B cell (primary cell): ENCODE data around the gene SPECC1. TPM values are rescaled to one million over a fixed set of nuclear protein-coding genes. Genes with fewer than 3 reads are reported as not detected.

ENCODE experiments used
- ATAC-seq: fragments of 200-7000 bp; cut with Tn5 transposase; one replicate; pipeline ENCODE4 v1.10.0; 2021; ENCODE audit warnings: low read depth, mild to moderate bottlenecking, moderate number of reproducible peaks, moderate library complexity
- CTCF ChIA-PET: fragments of 350-600 bp; sonication (Branson Sonifier 250); formaldehyde crosslinking; loops from one replicate; lab custom pipeline; 2021; ENCODE audit warnings: antibody characterized with exemption, inconsistent platforms; lab: Charles Lee
- POLR2A ChIA-PET: fragments of 350-600 bp; sonication (Branson Sonifier 250); formaldehyde crosslinking; loops from one replicate; lab custom pipeline; 2021; ENCODE audit warnings: antibody characterized with exemption; lab: Charles Lee
- DNase-seq: peaks from one replicate; pipeline ENCODE4 v3.0.0; 2013
- H2AFZ ChIP-seq: 2 replicates; pipeline ENCODE4 v1.6.1; 2012; ENCODE audit warnings: mild to moderate bottlenecking, low read depth, low read length; ENCODE audit not compliant: insufficient read depth, poor library complexity, severe bottlenecking
- H3K27ac ChIP-seq, 2 donors: 1 replicate in 1 of 2; 2 replicates in 1 of 2; pipeline ENCODE4 v1.5.1; 2012 to 2013; ENCODE audit warnings: low read length in 2 of 2, mild to moderate bottlenecking in 2 of 2, moderate library complexity in 1 of 2
- H3K27me3 ChIP-seq, 4 experiments: fragments of 200-600 bp in 1 of 4; sonication (generic) in 1 of 4; replicated peaks in 1 of 4; 1 replicate in 2 of 4; 2 replicates in 2 of 4; pipeline versions ENCODE4 v1.6.1 to v1.7.0; 2013 to 2016; ENCODE audit warnings: low read length in 3 of 4, mild to moderate bottlenecking in 2 of 4, mixed read lengths in 1 of 4, moderate library complexity in 1 of 4; ENCODE audit not compliant: insufficient read depth in 4 of 4, control insufficient read depth in 3 of 4; ENCODE audit errors: control extremely low read depth in 1 of 4
- H3K36me3 ChIP-seq, 2 experiments: replicated peaks in 1 of 2; 1 replicate in 1 of 2; 2 replicates in 1 of 2; pipeline versions ENCODE4 v1.6.1 to v1.7.1; 2013; ENCODE audit warnings: low read length in 1 of 2; ENCODE audit not compliant: insufficient read depth in 2 of 2, control insufficient read depth in 1 of 2; ENCODE audit errors: control extremely low read depth in 1 of 2, extremely low read depth in 1 of 2
- H3K4me1 ChIP-seq, 2 donors: fragments of 200-600 bp in 1 of 2; sonication (generic) in 1 of 2; 1 replicate in 1 of 2; 2 replicates in 1 of 2; pipeline versions ENCODE4 v1.5.1 to v1.6.1; 2013 to 2017; ENCODE audit warnings: low read length in 2 of 2; ENCODE audit not compliant: control insufficient read depth in 2 of 2, insufficient read depth in 2 of 2
- H3K4me2 ChIP-seq: replicated peaks from 2 replicates; pipeline ENCODE3; 2012; ENCODE audit warnings: mild to moderate bottlenecking, low read depth, low read length; ENCODE audit not compliant: poor library complexity, severe bottlenecking
- H3K4me3 ChIP-seq, 5 experiments: fragments of 200-600 bp in 1 of 5; sonication (generic) in 1 of 5; 1 replicate in 3 of 5; 2 replicates in 2 of 5; pipeline versions ENCODE4 v1.5.1 to v1.7.0; 2011 to 2016; ENCODE audit warnings: low read length in 4 of 5, mild to moderate bottlenecking in 4 of 5, low read depth in 2 of 5, control low read depth in 1 of 5, moderate library complexity in 1 of 5; ENCODE audit not compliant: insufficient read depth in 1 of 5; ENCODE audit errors: control extremely low read depth in 1 of 5, extremely low read depth in 1 of 5
- H3K79me2 ChIP-seq: fragments of 200-600 bp; sonication (generic); one replicate; pipeline ENCODE4 v1.6.0; 2016; ENCODE audit warnings: low read length; ENCODE audit not compliant: control insufficient read depth, insufficient read depth
- H3K9ac ChIP-seq: fragments of 200-600 bp; sonication (generic); 2 replicates; pipeline ENCODE4 v1.6.1; 2017; ENCODE audit warnings: mild to moderate bottlenecking, low read length, moderate library complexity
- H3K9me3 ChIP-seq, 3 donors: one replicate each; pipeline versions ENCODE4 v1.6.1 to v1.7.1; 2013; ENCODE audit warnings: low read length in 2 of 3; ENCODE audit not compliant: control insufficient read depth in 2 of 3, insufficient read depth in 1 of 3; ENCODE audit errors: control extremely low read depth in 1 of 3
- H4K20me1 ChIP-seq: 2 replicates; pipeline ENCODE4 v1.6.0; 2012; ENCODE audit warnings: mild to moderate bottlenecking, low read length; ENCODE audit not compliant: insufficient read depth, control insufficient read depth, poor library complexity, severe bottlenecking
- H3K27ac Mint-ChIP-seq: one replicate; pipeline ENCODE4 v1.8.0; 2021; ENCODE audit warnings: mixed read lengths
- H3K27me3 Mint-ChIP-seq: one replicate; pipeline ENCODE4 v1.8.0; 2021; ENCODE audit warnings: mixed read lengths
- H3K4me1 Mint-ChIP-seq: one replicate; pipeline ENCODE4 v1.8.0; 2021; ENCODE audit warnings: mixed read lengths
- H3K4me3 Mint-ChIP-seq: one replicate; pipeline ENCODE4 v1.8.0; 2021; ENCODE audit warnings: mixed read lengths
- H3K9me3 Mint-ChIP-seq: one replicate; pipeline ENCODE4 v1.8.0; 2022; ENCODE audit warnings: mixed read lengths; ENCODE audit not compliant: insufficient read depth
- CTCF ChIP-seq: fragments of 200-600 bp; IDR thresholded peaks from one replicate; pipeline ENCODE4 v1.8.0; 2022; ENCODE audit warnings: antibody characterized with exemption, mild to moderate bottlenecking
- EZH2 ChIP-seq: IDR thresholded peaks from 2 replicates; pipeline ENCODE4 v1.6.1; 2012; ENCODE audit warnings: borderline replicate concordance, low read depth, mild to moderate bottlenecking, moderate library complexity, low read length; ENCODE audit not compliant: insufficient read depth, poor library complexity, severe bottlenecking
- WGBS: methylation state at CpG from one replicate; pipeline ENCODE4 v1.1.5; 2013; ENCODE audit warnings: missing lambda C conversion rate; ENCODE audit not compliant: insufficient coverage; 5-methylcytosine and 5-hydroxymethylcytosine counted together
- intact Hi-C: fragments of 100-400 bp; cut with micrococcal nuclease; formaldehyde crosslinking; loops from one replicate; pipeline ENCODE4 v1.10.0; 2022
- polyA plus RNA-seq: library from polyadenylated mRNA; depleted of rRNA; stranded (reverse); fragments of >200 nt; gene quantifications from 2 replicates; pipeline ENCODE4 v1.2.3, GENCODE V29; 2012
- total RNA-seq, 2 donors: library from RNA; stranded (reverse); fragments of 120-200 nt in 1 of 2; gene quantifications; 1 replicate in 1 of 2; 2 replicates in 1 of 2; pipeline versions ENCODE4 v1.2.3 to v1.2.4, GENCODE V29; 2013 to 2022

SPECC1 gene
- total and polyA plus RNA-seq, 2 donors (not counting 1 experiment from before 2014, with no cell fraction given), result 4.6 to 7.4 TPM

DNA sequence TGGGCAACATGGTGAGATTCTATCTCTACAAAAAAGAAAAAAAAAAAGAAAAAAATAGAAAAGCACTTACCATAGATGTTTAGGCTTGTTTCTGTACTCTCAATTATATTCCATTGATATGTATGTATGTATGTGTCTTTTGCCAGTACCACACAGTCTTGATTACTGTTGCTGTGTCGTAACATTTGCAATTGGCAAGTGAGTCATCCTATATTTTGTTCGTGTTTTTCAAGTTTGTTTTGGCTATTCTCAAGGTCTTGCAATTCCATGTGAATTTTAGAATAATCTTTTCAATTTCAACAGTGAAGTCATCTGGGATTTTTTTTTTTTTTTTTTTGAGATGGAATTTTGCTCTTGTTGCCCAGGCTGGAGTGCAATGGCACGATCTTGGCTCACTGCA lies 19.3 kb downstream of the SPECC1 start:
- no peak for TF ChIP-seq EZH2
- no peak for TF ChIP-seq CTCF
- Mint-ChIP-seq H3K4me3 (no peak overlapping the region), H3K4me1 (peaks cover 7% of the 10 kb centered on the region), H3K9me3 (no peaks in the 10 kb centered on the region), H3K27me3 (peaks cover 4% of the 10 kb centered on the region), H3K27ac (no peak overlapping the region)
- 100% methylated on average over 1 of the region's 3 CpGs for WGBS
- Histone ChIP-seq H3K79me2 (no peaks in the 10 kb centered on the region), H3K4me3 (no peak overlapping the region), H3K36me3 (no peaks in the 10 kb centered on the region), H2AFZ (no peak overlapping the region), H3K9me3 (peaks cover 0 to 1% (median 0%) of the 10 kb centered on the region in 3 donors), H3K4me2 (no peak overlapping the region), H3K4me1 (peaks cover 0 to 5% of the 10 kb centered on the region in 2 donors), H3K27me3 (no peaks in the 10 kb centered on the region), H4K20me1 (no peaks in the 10 kb centered on the region), H3K9ac (no peak overlapping the region), H3K27ac (no peak overlapping the region)
- ChIA-PET CTCF (no interaction called here), POLR2A (no interaction called here)
- ATAC-seq (no peak), DNase-seq (no peak)
- intact Hi-C loops, result no loop called here

DNA sequence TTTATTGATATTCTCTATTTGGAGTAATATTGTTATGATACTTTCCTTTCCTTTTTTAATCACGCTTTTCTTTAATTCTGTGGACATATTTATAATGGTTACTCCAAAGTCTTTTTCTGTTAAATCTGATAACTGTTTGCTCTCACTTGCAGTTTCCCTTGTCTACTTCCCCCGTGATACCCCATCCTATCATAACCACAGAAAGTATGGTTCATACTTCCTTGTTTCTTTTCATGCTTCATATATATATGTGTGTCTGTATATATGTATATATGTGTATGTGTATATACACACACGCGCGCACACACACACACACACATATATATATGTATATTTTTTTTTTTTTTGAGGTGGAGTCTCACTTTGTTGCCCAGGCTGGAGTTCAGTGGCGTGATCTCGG lies 23.5 kb downstream of the SPECC1 start:
- H3K27ac Mint-ChIP-seq, result no peak overlapping the region
- Histone ChIP-seq H3K4me1 (peaks cover 0 to 5% of the 10 kb centered on the region in 2 donors), H3K27ac (no peak overlapping the region), H3K9me3 (peaks cover 0 to under 1% (median 0%) of the 10 kb centered on the region in 3 donors), H3K9ac (no peak overlapping the region), H4K20me1 (no peaks in the 10 kb centered on the region), H3K27me3 (no peaks in the 10 kb centered on the region), H3K4me2 (no peak overlapping the region), H3K79me2 (no peaks in the 10 kb centered on the region), H3K4me3 (no peak overlapping the region), H2AFZ (no peak overlapping the region), H3K36me3 (no peaks in the 10 kb centered on the region)
- ChIA-PET POLR2A (no interaction called here), CTCF (no interaction called here)
- H3K4me1 Mint-ChIP-seq, result peaks cover 7% of the 10 kb centered on the region
- no peak for DNase-seq
- intact Hi-C loops, result no loop called here
- no peak overlapping the region for H3K4me3 Mint-ChIP-seq
- no peak for TF ChIP-seq CTCF
- TF ChIP-seq EZH2, result no peak
- no peak for ATAC-seq
- H3K9me3 Mint-ChIP-seq, result no peaks in the 10 kb centered on the region
- H3K27me3 Mint-ChIP-seq, result peaks cover 7% of the 10 kb centered on the region
- no CpG with 5 or more reads among the region's 7 CpGs for WGBS
